Prostate gland (tissue), 2 donors: ENCODE data around the gene HAO2.

Experiments used
- POLR2AphosphoS5 ChIP-seq: sonication (generic); formaldehyde crosslinking; IDR thresholded peaks from one replicate; pipeline ENCODE4 v1.6.1; 2017; ENCODE audit warnings: antibody characterized with exemption
- TF ChIP-seq, protein P1 (sequence below), 4 experiments: fragments of 200-600 bp in 2 of 4; fragments of 450-650 bp in 2 of 4; sonication (generic) in 2 of 4; IDR thresholded peaks; 1 replicate in 3 of 4; 2 replicates in 1 of 4; pipeline ENCODE4 v1.5.1; 2016 to 2019; ENCODE audit warnings: antibody characterized with exemption in 4 of 4, mild to moderate bottlenecking in 2 of 4, moderate library complexity in 2 of 4

DNA sequence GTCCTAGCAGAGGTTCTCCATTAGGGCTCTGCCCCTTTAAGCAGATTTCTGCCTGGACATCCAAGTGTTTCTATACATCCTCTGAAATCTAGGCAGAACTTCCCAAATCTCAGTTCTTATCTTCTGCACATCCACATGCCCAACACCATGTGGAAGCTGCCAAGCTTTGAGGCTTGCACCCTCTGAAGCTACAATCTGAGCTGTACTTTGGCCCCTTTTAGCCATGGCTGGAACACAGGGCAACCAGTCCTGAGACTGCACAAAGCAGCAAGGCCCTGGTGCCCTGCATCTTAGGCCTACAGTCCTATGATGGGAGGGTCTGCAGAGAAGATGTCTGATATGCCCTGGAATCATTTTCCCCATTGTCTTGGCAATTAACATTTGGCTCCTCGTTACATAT, 8.0 kb downstream of the HAO2 start:
- no peak for TF ChIP-seq POLR2AphosphoS5
- TF ChIP-seq, protein P1, sequence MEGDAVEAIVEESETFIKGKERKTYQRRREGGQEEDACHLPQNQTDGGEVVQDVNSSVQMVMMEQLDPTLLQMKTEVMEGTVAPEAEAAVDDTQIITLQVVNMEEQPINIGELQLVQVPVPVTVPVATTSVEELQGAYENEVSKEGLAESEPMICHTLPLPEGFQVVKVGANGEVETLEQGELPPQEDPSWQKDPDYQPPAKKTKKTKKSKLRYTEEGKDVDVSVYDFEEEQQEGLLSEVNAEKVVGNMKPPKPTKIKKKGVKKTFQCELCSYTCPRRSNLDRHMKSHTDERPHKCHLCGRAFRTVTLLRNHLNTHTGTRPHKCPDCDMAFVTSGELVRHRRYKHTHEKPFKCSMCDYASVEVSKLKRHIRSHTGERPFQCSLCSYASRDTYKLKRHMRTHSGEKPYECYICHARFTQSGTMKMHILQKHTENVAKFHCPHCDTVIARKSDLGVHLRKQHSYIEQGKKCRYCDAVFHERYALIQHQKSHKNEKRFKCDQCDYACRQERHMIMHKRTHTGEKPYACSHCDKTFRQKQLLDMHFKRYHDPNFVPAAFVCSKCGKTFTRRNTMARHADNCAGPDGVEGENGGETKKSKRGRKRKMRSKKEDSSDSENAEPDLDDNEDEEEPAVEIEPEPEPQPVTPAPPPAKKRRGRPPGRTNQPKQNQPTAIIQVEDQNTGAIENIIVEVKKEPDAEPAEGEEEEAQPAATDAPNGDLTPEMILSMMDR (IDR thresholded peaks at IDR 0.05): no peak
